ENCODE data around the gene SLC7A9. TPM values are rescaled to one million over a fixed set of nuclear protein-coding genes. Genes with fewer than 3 reads are reported as not detected.
"Not testable (repeated sequence)": the region's sequence is repeated elsewhere in the genome, so short reads cannot be mapped to it uniquely, and the experiment has no call there.

SLC7A9 gene
- total and polyA plus RNA-seq, 7 donors: 0.20 to 0.49 (median 0.36) TPM; not detected in 4

DNA sequence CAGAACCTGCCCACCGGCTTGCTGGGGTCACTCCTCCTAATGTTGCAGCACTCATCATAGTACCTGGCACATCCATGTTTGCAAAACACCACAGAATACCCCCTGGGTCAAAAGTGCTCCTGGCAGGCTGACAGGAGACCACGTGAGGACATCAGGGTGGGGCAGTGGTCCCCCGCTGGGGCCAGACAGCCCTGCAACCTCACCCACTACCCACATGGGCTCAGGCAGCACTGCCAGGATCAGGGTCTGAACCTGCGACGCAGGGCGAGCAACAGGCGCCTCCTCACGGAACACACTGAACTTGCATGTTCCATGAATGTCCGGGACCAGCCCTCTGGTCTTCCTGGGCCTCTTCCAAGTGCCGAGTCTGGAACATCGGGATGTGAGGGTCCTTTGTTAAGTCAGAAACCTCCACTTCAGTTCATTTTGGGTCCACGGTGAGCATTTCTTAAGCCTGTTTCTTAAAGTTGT is 1.4 kb upstream of the SLC7A9 start:
- H3K9me3 ChIP-seq: no peaks in the 10 kb centered on the region
- H3K27me3 ChIP-seq: no peaks in the 10 kb centered on the region
- no peak overlapping the region for H3K27ac ChIP-seq
- no peak overlapping the region for H3K4me3 ChIP-seq
- no peak for TF ChIP-seq POLR2AphosphoS5 (IDR thresholded peaks at IDR 0.05)
- no peak for TF ChIP-seq EP300 (IDR thresholded peaks at IDR 0.05)
- no peaks in the 10 kb centered on the region for H3K36me3 ChIP-seq
- H3K4me1 ChIP-seq: no peaks in the 10 kb centered on the region
- 65 to 79% methylated on average over 12 of the region's 12 CpGs for WGBS, 2 donors
- DNase-seq: no peak
- intact Hi-C loops (cut with DNase I): no loop called here

DNA sequence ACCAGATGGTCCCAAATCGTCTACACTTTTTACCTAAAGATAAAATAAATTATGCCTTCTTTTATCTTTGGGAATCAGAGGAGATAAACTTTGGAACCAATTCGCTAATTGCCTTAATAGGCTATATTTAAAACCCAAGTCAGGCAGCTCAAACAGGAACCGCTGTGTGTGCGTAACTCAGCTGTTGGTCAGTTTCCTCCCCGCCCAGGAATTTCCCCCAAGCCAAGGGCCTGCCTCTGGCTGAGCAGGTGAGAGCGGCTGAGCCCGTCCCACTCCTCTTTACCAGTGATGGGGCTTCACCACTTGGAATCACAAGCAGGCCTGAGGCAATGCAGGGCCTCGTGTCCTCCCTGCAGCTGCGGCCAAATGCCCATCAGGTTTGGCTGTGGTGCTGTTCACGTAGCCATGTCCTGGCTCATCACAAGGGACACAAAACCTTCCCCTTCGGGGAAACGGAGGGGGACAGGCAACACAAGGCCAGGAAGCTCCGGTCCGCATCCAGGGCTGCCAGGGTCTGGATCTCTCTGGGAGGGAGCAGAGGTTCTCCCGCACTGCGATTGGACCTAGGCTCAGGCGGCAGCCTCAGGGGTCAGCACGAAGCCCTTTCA is 503 bp upstream of the SLC7A9 start:
- H3K27me3 ChIP-seq: no peaks in the 10 kb centered on the region
- H3K4me3 ChIP-seq: no peak overlapping the region
- no peaks in the 10 kb centered on the region for H3K4me1 ChIP-seq
- intact Hi-C loops (cut with DNase I): no loop called here
- no peak overlapping the region for H3K27ac ChIP-seq
- 67 to 77% methylated on average over 18 of the region's 18 CpGs for WGBS, 2 donors
- TF ChIP-seq EP300 (IDR thresholded peaks at IDR 0.05) (no peak), POLR2AphosphoS5 (IDR thresholded peaks at IDR 0.05) (no peak), POLR2A (IDR thresholded peaks at IDR 0.05) (no peak)
- TF ChIP-seq, protein P1, sequence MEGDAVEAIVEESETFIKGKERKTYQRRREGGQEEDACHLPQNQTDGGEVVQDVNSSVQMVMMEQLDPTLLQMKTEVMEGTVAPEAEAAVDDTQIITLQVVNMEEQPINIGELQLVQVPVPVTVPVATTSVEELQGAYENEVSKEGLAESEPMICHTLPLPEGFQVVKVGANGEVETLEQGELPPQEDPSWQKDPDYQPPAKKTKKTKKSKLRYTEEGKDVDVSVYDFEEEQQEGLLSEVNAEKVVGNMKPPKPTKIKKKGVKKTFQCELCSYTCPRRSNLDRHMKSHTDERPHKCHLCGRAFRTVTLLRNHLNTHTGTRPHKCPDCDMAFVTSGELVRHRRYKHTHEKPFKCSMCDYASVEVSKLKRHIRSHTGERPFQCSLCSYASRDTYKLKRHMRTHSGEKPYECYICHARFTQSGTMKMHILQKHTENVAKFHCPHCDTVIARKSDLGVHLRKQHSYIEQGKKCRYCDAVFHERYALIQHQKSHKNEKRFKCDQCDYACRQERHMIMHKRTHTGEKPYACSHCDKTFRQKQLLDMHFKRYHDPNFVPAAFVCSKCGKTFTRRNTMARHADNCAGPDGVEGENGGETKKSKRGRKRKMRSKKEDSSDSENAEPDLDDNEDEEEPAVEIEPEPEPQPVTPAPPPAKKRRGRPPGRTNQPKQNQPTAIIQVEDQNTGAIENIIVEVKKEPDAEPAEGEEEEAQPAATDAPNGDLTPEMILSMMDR (IDR thresholded peaks at IDR 0.05): no peak
- no peaks in the 10 kb centered on the region for H3K9me3 ChIP-seq
- no peak for DNase-seq
- no peaks in the 10 kb centered on the region for H3K36me3 ChIP-seq

DNA sequence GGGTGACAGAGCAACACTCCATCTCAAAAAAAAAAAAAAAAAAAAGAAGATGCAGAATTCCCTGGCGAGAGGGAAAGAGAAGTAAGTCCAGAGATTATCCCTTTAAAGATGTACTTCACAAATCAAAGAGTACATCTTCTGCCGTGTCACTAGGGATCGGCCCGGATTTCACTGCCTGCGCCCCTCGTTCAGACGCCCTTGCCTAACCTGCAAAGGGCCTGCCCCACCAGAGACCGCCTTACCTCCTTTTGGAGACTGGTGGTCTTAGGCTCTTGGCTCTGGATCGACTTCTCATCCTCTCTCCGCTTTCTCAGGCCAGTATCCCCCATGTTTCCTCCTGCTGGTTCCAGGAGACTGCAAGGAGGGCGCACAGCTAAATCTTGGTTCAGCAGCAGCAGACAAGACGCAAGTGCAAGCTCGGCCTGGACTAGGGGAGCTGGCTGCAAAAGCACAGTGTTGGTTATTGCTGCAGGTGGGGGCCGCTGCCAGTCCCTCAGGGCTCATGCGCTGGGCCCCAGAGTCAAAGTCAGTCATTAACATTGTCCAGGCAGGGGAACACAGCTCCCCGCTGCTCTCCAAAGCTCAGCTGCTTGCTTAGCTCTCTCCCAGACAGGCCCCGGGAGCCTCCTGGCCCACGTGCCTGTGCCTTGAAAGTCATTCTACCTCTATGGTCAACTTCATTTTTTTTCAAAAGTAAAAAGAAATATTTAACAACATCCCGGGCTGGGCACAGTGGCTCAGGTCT is 1.2 kb downstream of the SLC7A9 start:
- Histone ChIP-seq H3K36me3 (no peaks in the 10 kb centered on the region), H3K27me3 (no peaks in the 10 kb centered on the region), H3K9me3 (no peaks in the 10 kb centered on the region), H3K4me1 (no peaks in the 10 kb centered on the region), H3K4me3 (no peak overlapping the region), H3K27ac (no peak overlapping the region)
- no peak for DNase-seq
- 88 to 89% methylated on average over 19 of the region's 19 CpGs for WGBS, 2 donors
- intact Hi-C loops (cut with DNase I): no loop called here
- TF ChIP-seq, protein P1 (IDR thresholded peaks at IDR 0.05): no peak
- TF ChIP-seq EP300 (IDR thresholded peaks at IDR 0.05) (no peak), POLR2AphosphoS5 (IDR thresholded peaks at IDR 0.05) (no peak), POLR2A (IDR thresholded peaks at IDR 0.05) (no peak)

DNA sequence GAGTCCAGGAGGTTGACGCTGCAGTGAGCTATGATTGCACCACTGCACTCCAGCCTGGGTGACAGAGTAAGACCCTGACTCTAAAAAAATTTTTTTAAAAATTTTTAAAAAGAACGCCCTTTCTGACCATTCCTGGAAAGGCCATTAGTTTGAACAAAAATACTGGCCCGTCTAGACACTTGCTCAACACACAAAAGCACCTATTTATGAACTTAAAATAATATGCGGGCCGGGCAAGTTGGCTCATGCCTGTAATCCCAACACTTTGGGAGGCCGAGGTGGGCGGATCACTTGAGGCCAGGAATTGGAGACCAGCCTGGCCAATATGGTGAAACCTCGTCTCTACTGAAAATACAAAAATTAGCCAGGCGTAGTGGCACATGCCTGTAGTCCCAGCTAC is 2.1 kb downstream of the SLC7A9 start:
- intact Hi-C loops (cut with DNase I); H3K4me1 ChIP-seq: not testable (repeated sequence)
- 96% methylated on average over 9 of the region's 9 CpGs for WGBS, 2 donors

DNA sequence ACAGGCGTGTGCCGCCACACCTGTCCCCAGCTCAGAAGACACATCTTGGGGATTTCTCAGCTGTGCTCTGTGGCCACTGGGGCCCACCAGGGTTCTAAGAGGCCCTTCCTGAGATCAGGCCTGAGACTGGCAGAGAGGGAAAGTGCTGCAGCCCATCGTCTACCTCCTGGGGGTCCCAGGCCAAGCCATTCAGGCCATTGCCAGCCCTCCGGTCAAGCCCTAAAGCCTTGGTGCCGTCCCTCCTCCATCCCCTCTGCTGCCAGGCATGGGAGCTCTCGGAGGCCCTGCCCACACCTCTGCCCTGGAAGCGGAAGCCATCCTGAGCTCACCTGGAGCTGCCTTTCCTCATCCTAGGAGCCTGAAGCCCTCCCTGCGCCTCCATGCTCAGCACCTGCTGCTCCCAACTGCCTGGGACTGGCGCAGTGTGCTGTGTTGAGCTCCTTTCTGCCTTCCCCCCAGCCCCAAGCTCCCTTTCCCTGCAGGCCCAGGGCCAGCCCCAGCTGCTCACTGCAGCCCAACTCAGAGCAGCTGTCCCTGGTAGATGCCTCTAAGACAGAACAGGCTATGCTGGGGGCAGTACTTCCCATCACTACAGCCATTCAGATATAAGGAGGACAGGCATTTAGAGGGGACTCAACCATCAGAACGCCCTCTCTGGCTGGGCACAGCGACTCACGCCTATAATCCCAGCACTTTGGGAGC is 2.9 kb downstream of the SLC7A9 start:
- no peak for DNase-seq
- Histone ChIP-seq H3K9me3 (no peaks in the 10 kb centered on the region), H3K36me3 (no peaks in the 10 kb centered on the region), H3K27me3 (no peaks in the 10 kb centered on the region), H3K27ac (no peak overlapping the region), H3K4me3 (no peak overlapping the region), H3K4me1 (no peaks in the 10 kb centered on the region)
- 91 to 92% methylated on average over 12 of the region's 12 CpGs for WGBS, 2 donors
- intact Hi-C loops (cut with DNase I): no loop called here
- no peak for TF ChIP-seq EP300 (IDR thresholded peaks at IDR 0.05)
- TF ChIP-seq POLR2A (IDR thresholded peaks at IDR 0.05): no peak
- TF ChIP-seq POLR2AphosphoS5 (IDR thresholded peaks at IDR 0.05): no peak
- TF ChIP-seq, protein P1 (IDR thresholded peaks at IDR 0.05): no peak

More for the DNA sequence above, 2.1 kb downstream of the SLC7A9 start:
- H3K4me3 ChIP-seq, H3K9me3 ChIP-seq, H3K36me3 ChIP-seq, H3K27ac ChIP-seq, H3K27me3 ChIP-seq, DNase-seq: not testable (repeated sequence)

Measured in sigmoid colon (tissue), 7 donors.